Measurements from ENCODE around the gene CCDC82. TPM values are rescaled to one million over a fixed set of nuclear protein-coding genes. Genes with fewer than 3 reads are reported as not detected.

CCDC82 gene
- total RNA-seq, 2 experiments from 2014 or later = 34.0 to 38.0 TPM

GRCh38 chr11:96334219-96334618 lies 55.5 kb downstream of the CCDC82 start:
- H3K4me1 Mint-ChIP-seq = peaks cover 84% of the 10 kb centered on the region
- H3K36me3 Mint-ChIP-seq (ENCODE audit: low read depth) = peaks cover 57% of the 10 kb centered on the region
- H3K4me3 Mint-ChIP-seq = no peak overlapping the region
- DNase-seq = no peak
- ChIA-PET CTCF (interaction anchor here (1.1 to 1.4 kb wide), 3 partner anchors 9 to 48 kb away, joined by 3 to 5 read pairs (median 3); partner anchors contain the start of gene MAML2), POLR2A (no interaction called here)
- H3K9me3 Mint-ChIP-seq = no peaks in the 10 kb centered on the region
- no peaks in the 10 kb centered on the region for H3K27me3 Mint-ChIP-seq
- no peak overlapping the region for H3K27ac Mint-ChIP-seq

- DNase-seq = no peak
- no peak overlapping the region for H3K27ac Mint-ChIP-seq
- H3K4me3 Mint-ChIP-seq = no peak overlapping the region
- H3K27me3 Mint-ChIP-seq = no peaks in the 10 kb centered on the region
- H3K4me1 Mint-ChIP-seq = peaks cover 81% of the 10 kb centered on the region
- peaks cover 59% of the 10 kb centered on the region for H3K36me3 Mint-ChIP-seq (ENCODE audit: low read depth)
- no peaks in the 10 kb centered on the region for H3K9me3 Mint-ChIP-seq
- POLR2A ChIA-PET = no interaction called here
- CTCF ChIA-PET = interaction anchor here (2.0 to 2.2 kb wide), 2 partner anchors 9 to 12 kb away, joined by 7 to 19 read pairs; partner anchors contain the start of gene MAML2
Measured at GRCh38 chr11:96333191-96333719, 56.5 kb downstream of the CCDC82 start.

GRCh38 chr11:96332126-96332771 lies 57.5 kb downstream of the CCDC82 start:
- CTCF ChIA-PET = interaction anchor here (0.6 to 2.2 kb wide), 8 partner anchors 10 to 1178 kb away, joined by 3 to 19 read pairs (median 6); partner anchors contain the start of gene MAML2
- peaks cover 71% of the 10 kb centered on the region for H3K4me1 Mint-ChIP-seq
- no peak overlapping the region for H3K4me3 Mint-ChIP-seq
- H3K9me3 Mint-ChIP-seq = no peaks in the 10 kb centered on the region
- POLR2A ChIA-PET = no interaction called here
- DNase-seq = no peak
- H3K36me3 Mint-ChIP-seq (ENCODE audit: low read depth) = peaks cover 52% of the 10 kb centered on the region
- H3K27me3 Mint-ChIP-seq = no peaks in the 10 kb centered on the region
- peak overlapping the region; percentile 38 for H3K27ac Mint-ChIP-seq

GRCh38 chr11:96331699-96332116 lies 58.0 kb downstream of the CCDC82 start:
- Mint-ChIP-seq H3K27ac (peak overlapping the region; percentile 38), H3K27me3 (no peaks in the 10 kb centered on the region), H3K9me3 (no peaks in the 10 kb centered on the region), H3K4me1 (peaks cover 70% of the 10 kb centered on the region), H3K36me3 (ENCODE audit: low read depth) (peaks cover 55% of the 10 kb centered on the region), H3K4me3 (no peak overlapping the region)
- DNase-seq = no peak
- ChIA-PET CTCF (interaction anchor here (0.6 to 2.2 kb wide), 6 partner anchors 10 to 1177 kb away, joined by 3 to 19 read pairs (median 6); partner anchors contain the start of gene MAML2), POLR2A (no interaction called here)

- ChIA-PET POLR2A (no interaction called here), CTCF (interaction anchor here (1.4 to 1.5 kb wide), 2 partner anchors 8 to 10 kb away, joined by 5 to 6 read pairs; no protein-coding TSS in a partner anchor)
- no peaks in the 10 kb centered on the region for H3K27me3 Mint-ChIP-seq
- no peak for DNase-seq
- H3K36me3 Mint-ChIP-seq (ENCODE audit: low read depth) = peaks cover 54% of the 10 kb centered on the region
- no peak overlapping the region for H3K27ac Mint-ChIP-seq
- H3K4me1 Mint-ChIP-seq = peaks cover 64% of the 10 kb centered on the region
- no peak overlapping the region for H3K4me3 Mint-ChIP-seq
- H3K9me3 Mint-ChIP-seq = no peaks in the 10 kb centered on the region
Measured at GRCh38 chr11:96330511-96330859, 59.2 kb downstream of the CCDC82 start.

GRCh38 chr11:96329855-96330510 lies 59.7 kb downstream of the CCDC82 start:
- H3K4me1 Mint-ChIP-seq = peaks cover 63% of the 10 kb centered on the region
- H3K27ac Mint-ChIP-seq = no peak overlapping the region
- no peaks in the 10 kb centered on the region for H3K9me3 Mint-ChIP-seq
- POLR2A ChIA-PET = no interaction called here
- CTCF ChIA-PET = interaction anchor here (1.4 to 1.5 kb wide), 2 partner anchors 9 to 10 kb away, joined by 5 to 6 read pairs; no protein-coding TSS in a partner anchor
- peaks cover 56% of the 10 kb centered on the region for H3K36me3 Mint-ChIP-seq (ENCODE audit: low read depth)
- H3K4me3 Mint-ChIP-seq = no peak overlapping the region
- no peak for DNase-seq
- H3K27me3 Mint-ChIP-seq = no peaks in the 10 kb centered on the region

- POLR2A ChIA-PET = no interaction called here
- H3K9me3 Mint-ChIP-seq = no peaks in the 10 kb centered on the region
- H3K4me3 Mint-ChIP-seq = no peak overlapping the region
Measured at GRCh38 chr11:96329419-96329818, 60.3 kb downstream of the CCDC82 start.

GRCh38 chr11:96328395-96329010 lies 61.2 kb downstream of the CCDC82 start:
- Mint-ChIP-seq H3K27me3 (no peaks in the 10 kb centered on the region), H3K27ac (no peak overlapping the region), H3K4me1 (peaks cover 54% of the 10 kb centered on the region), H3K4me3 (no peak overlapping the region), H3K9me3 (no peaks in the 10 kb centered on the region), H3K36me3 (ENCODE audit: low read depth) (peaks cover 60% of the 10 kb centered on the region)
- CTCF ChIA-PET = interaction anchor here (0.8 to 1.6 kb wide), 3 partner anchors 9 to 15 kb away, joined by 3 to 8 read pairs (median 7); partner anchors contain the start of gene MAML2
- DNase-seq = no peak
- POLR2A ChIA-PET = no interaction called here

More at GRCh38 chr11:96329419-96329818, 60.3 kb downstream of the CCDC82 start:
- H3K36me3 Mint-ChIP-seq (ENCODE audit: low read depth) = peaks cover 57% of the 10 kb centered on the region
- DNase-seq = no peak
- H3K27ac Mint-ChIP-seq = no peak overlapping the region
- peaks cover 57% of the 10 kb centered on the region for H3K4me1 Mint-ChIP-seq
- CTCF ChIA-PET = interaction anchor here (1.5 kb wide), 1 partner anchor 11 kb away, joined by 5 read pairs; no protein-coding TSS in a partner anchor
- no peaks in the 10 kb centered on the region for H3K27me3 Mint-ChIP-seq

- Mint-ChIP-seq H3K4me3 (no peak overlapping the region), H3K9me3 (no peaks in the 10 kb centered on the region), H3K4me1 (peaks cover 39% of the 10 kb centered on the region), H3K27ac (no peak overlapping the region), H3K36me3 (ENCODE audit: low read depth) (peaks cover 65% of the 10 kb centered on the region), H3K27me3 (no peaks in the 10 kb centered on the region)
- CTCF ChIA-PET = interaction anchor here (0.7 to 0.8 kb wide), 2 partner anchors 16 to 311 kb away, joined by 3 read pairs; no protein-coding TSS in a partner anchor
- no peak for DNase-seq
- POLR2A ChIA-PET = interaction anchor here (0.6 kb wide), 1 partner anchor 272 kb away, joined by 3 read pairs; no protein-coding TSS in a partner anchor
Measured at GRCh38 chr11:96326959-96327358, 62.8 kb downstream of the CCDC82 start.

- CTCF ChIA-PET = interaction anchor here (1.7 to 2.3 kb wide), 3 partner anchors 11 to 18 kb away, joined by 7 to 8 read pairs (median 7); partner anchors contain the start of gene MAML2
- no peaks in the 10 kb centered on the region for H3K27me3 Mint-ChIP-seq
- H3K4me3 Mint-ChIP-seq = no peak overlapping the region
- peaks cover 71% of the 10 kb centered on the region for H3K36me3 Mint-ChIP-seq (ENCODE audit: low read depth)
- DNase-seq = no peak
- POLR2A ChIA-PET = no interaction called here
- peaks cover 5% of the 10 kb centered on the region for H3K9me3 Mint-ChIP-seq
- H3K27ac Mint-ChIP-seq = no peak overlapping the region
- peaks cover 44% of the 10 kb centered on the region for H3K4me1 Mint-ChIP-seq
Measured at GRCh38 chr11:96324912-96325311, 64.8 kb downstream of the CCDC82 start.

- peaks cover 41% of the 10 kb centered on the region for H3K4me1 Mint-ChIP-seq
- POLR2A ChIA-PET = no interaction called here
- peaks cover 5% of the 10 kb centered on the region for H3K9me3 Mint-ChIP-seq
- no peak overlapping the region for H3K4me3 Mint-ChIP-seq
- CTCF ChIA-PET = interaction anchor here (3.6 kb wide), 1 partner anchor 20 kb away, joined by 14 read pairs; the partner anchor contains the start of gene MAML2
- H3K27me3 Mint-ChIP-seq = no peaks in the 10 kb centered on the region
- no peak for DNase-seq
- H3K27ac Mint-ChIP-seq = no peak overlapping the region
- peaks cover 68% of the 10 kb centered on the region for H3K36me3 Mint-ChIP-seq (ENCODE audit: low read depth)
Measured at GRCh38 chr11:96323642-96323985, 66.1 kb downstream of the CCDC82 start.

GRCh38 chr11:96322775-96323641 lies 66.7 kb downstream of the CCDC82 start:
- DNase-seq = no peak
- peaks cover 45% of the 10 kb centered on the region for H3K4me1 Mint-ChIP-seq
- H3K4me3 Mint-ChIP-seq = no peak overlapping the region
- ChIA-PET CTCF (interaction anchor here (0.8 to 3.6 kb wide), 3 partner anchors 9 to 21 kb away, joined by 3 to 14 read pairs (median 7); partner anchors contain the start of gene MAML2), POLR2A (no interaction called here)
- H3K27me3 Mint-ChIP-seq = no peaks in the 10 kb centered on the region
- peaks cover 65% of the 10 kb centered on the region for H3K36me3 Mint-ChIP-seq (ENCODE audit: low read depth)
- peaks cover 5% of the 10 kb centered on the region for H3K9me3 Mint-ChIP-seq
- no peak overlapping the region for H3K27ac Mint-ChIP-seq

Measured in activated CD4-positive, alpha-beta T cell treated with anti-CD3 and anti-CD28 coated beads, Interleukin-2, amount 10 ng/mL, durations not matched to agents 7 days and 5 days (primary cell).